K562 (cell line): ENCODE data around the gene SVEP1. TPM values are rescaled to one million over a fixed set of nuclear protein-coding genes. Genes with fewer than 3 reads are reported as not detected.

Experiments used
- ARID3B ChIP-seq: fragments of 250-450 bp; sonication (Bioruptor Pico); IDR thresholded peaks from 2 replicates; pipeline ENCODE4 v1.4.0; 2020; ENCODE audit warnings: borderline replicate concordance
- BMI1 ChIP-seq: fragments of 150-350 bp; IDR thresholded peaks from 2 replicates; pipeline ENCODE4 v1.6.1; 2014; ENCODE audit warnings: low read length
- EP300 ChIP-seq: IDR thresholded peaks from 2 replicates; pipeline ENCODE4 v1.6.1; 2012; ENCODE audit warnings: low read length, improper control_type of control experiment
- ESRRA ChIP-seq: fragments of 450-650 bp; IDR thresholded peaks from 2 replicates; pipeline ENCODE4 v1.6.1; 2014; ENCODE audit warnings: low read depth, mild to moderate bottlenecking, moderate library complexity, borderline replicate concordance
- GABPB1 ChIP-seq: sonication (generic); formaldehyde crosslinking; IDR thresholded peaks from 2 replicates; pipeline ENCODE4 v1.8.0; 2022; ENCODE audit warnings: mild to moderate bottlenecking, missing genetic modification reagents
- GTF2F1 ChIP-seq: IDR thresholded peaks from 2 replicates; pipeline ENCODE4 v1.6.1; 2011; ENCODE audit warnings: low read depth, low read length, improper control_type of control experiment
- ID3 ChIP-seq, 2 experiments: fragments of 250-450 bp in 1 of 2; fragments of 450-650 bp in 1 of 2; sonication (Bioruptor Pico) in 1 of 2; IDR thresholded peaks; 2 replicates each; pipeline versions ENCODE4 v1.6.1 to v1.8.0; 2016 to 2021; ENCODE audit warnings: mild to moderate bottlenecking in 2 of 2, moderate library complexity in 2 of 2, missing compliant biosample characterization in 1 of 2, missing genetic modification characterization in 1 of 2
- IRF1 ChIP-seq: sonication (generic); formaldehyde crosslinking; IDR thresholded peaks from 2 replicates; pipeline ENCODE4 v1.8.0; 2022; ENCODE audit warnings: missing genetic modification reagents, mild to moderate bottlenecking, borderline replicate concordance
- KLF6 ChIP-seq: fragments of 250-450 bp; sonication (Bioruptor Pico); IDR thresholded peaks from 2 replicates; pipeline ENCODE4 v1.4.0; 2020; ENCODE audit warnings: mild to moderate bottlenecking, moderate library complexity, borderline replicate concordance
- NFRKB ChIP-seq: fragments of 450-650 bp; IDR thresholded peaks from 2 replicates; pipeline ENCODE4 v1.6.1; 2016; ENCODE audit warnings: low read depth
- POLR2A ChIP-seq: fragments of 450-650 bp; conservative IDR thresholded peaks from 2 replicates; pipeline ENCODE4 v1.6.1; 2016
- SMC3 ChIP-seq: conservative IDR thresholded peaks from 2 replicates; pipeline ENCODE4 v1.6.1; 2011; ENCODE audit warnings: low read depth, low read length, improper control_type of control experiment; ENCODE audit not compliant: insufficient read depth
- THAP12 ChIP-seq: fragments of 250-450 bp; sonication (Bioruptor Pico); IDR thresholded peaks from 2 replicates; pipeline ENCODE4 v1.9.0; 2021; ENCODE audit warnings: mild to moderate bottlenecking, inconsistent platforms
- ZBTB11 ChIP-seq, 3 experiments: fragments of 200-800 bp in 1 of 3; fragments of 250-450 bp in 1 of 3; fragments of 450-650 bp in 1 of 3; sonication (Bioruptor Pico) in 1 of 3; sonication (Bioruptor generic) in 1 of 3; formaldehyde crosslinking in 1 of 3; IDR thresholded peaks; 2 replicates each; pipeline versions ENCODE4 v1.6.1 to v1.8.0; 2016 to 2022; ENCODE audit warnings: mild to moderate bottlenecking in 2 of 3, missing genetic modification characterization in 2 of 3, missing compliant biosample characterization in 1 of 3, moderate library complexity in 1 of 3
- ZNF133 ChIP-seq: fragments of 250-450 bp; sonication (Bioruptor Pico); IDR thresholded peaks from 2 replicates; pipeline ENCODE4 v1.4.0; 2020; ENCODE audit warnings: mild to moderate bottlenecking
- ZNF224 ChIP-seq: sonication (generic); formaldehyde crosslinking; IDR thresholded peaks from 2 replicates; pipeline ENCODE4 v1.8.0; 2022; ENCODE audit warnings: mild to moderate bottlenecking, missing genetic modification reagents
- ZNF316 ChIP-seq: fragments of 450-650 bp; IDR thresholded peaks from 2 replicates; pipeline ENCODE4 v1.6.1; 2016
- ZNF75A ChIP-seq: fragments of 450-650 bp; formaldehyde crosslinking; IDR thresholded peaks from 2 replicates; pipeline ENCODE4 v1.4.0; 2020; ENCODE audit warnings: mild to moderate bottlenecking
- polyA plus RNA-seq, 8 experiments: library from polyadenylated mRNA; depleted of rRNA in 4 of 8; stranded (reverse) in 5 of 8; unstranded in 3 of 8; fragments of >200 nt; fragmentation: Nextera tagmentation in 2 of 8; fragmentation: Illumina TruSeq in 1 of 8; extraction: Ambion mirVana in 2 of 8; extraction: Trizol in 1 of 8; gene quantifications; 2 replicates each; pipeline versions ENCODE4 v1.2.1 to v1.2.3, GENCODE V29; 2011 to 2014; ENCODE audit warnings: inconsistent platforms in 1 of 8, missing spikeins in 1 of 8
- total RNA-seq, 7 experiments: library from RNA; depleted of rRNA in 6 of 7; stranded (reverse); fragments of >200 nt in 6 of 7; fragmentation: Illumina TruSeq in 2 of 7; extraction: Trizol in 2 of 7; gene quantifications; 2 replicates each; pipeline versions ENCODE4 v1.2.1 to v1.2.3, GENCODE V29; 2011 to 2021; ENCODE audit warnings: low replicate concordance in 1 of 7

Gene SVEP1
- total and polyA plus RNA-seq, 9 of the 15 experiments (the other 6 are each of a cell fraction or from before 2014, with no cell fraction given), result 0.20 to 0.84 (median 0.43) TPM

- TF ChIP-seq ZBTB11 (CRISPR knock-in tag; IDR thresholded peaks at IDR 0.05), result peak in 1 of 3 experiments; percentile 87; a peak in 2 of 6 replicates
- no peak for TF ChIP-seq ARID3B
- peak; percentile 81; the same call in 1 of the 2 replicates for TF ChIP-seq KLF6 (CRISPR knock-in tag)
- no peak; the same call in 1 of the 2 replicates for TF ChIP-seq ESRRA
- TF ChIP-seq GTF2F1, result no peak
- TF ChIP-seq ID3 (CRISPR knock-in tag; IDR thresholded peaks at IDR 0.05), result no peak
- TF ChIP-seq ID3 (tag; IDR thresholded peaks at IDR 0.05), result peak; percentile 88; the same call in 1 of the 2 replicates
- no peak for TF ChIP-seq POLR2A
- TF ChIP-seq GABPB1, result no peak
- TF ChIP-seq ZNF75A (CRISPR knock-in tag), result no peak
- TF ChIP-seq THAP12 (CRISPR knock-in tag), result no peak
- TF ChIP-seq ZNF133 (CRISPR knock-in tag), result no peak
- no peak for TF ChIP-seq ZNF224 (CRISPR knock-in tag)
- TF ChIP-seq EP300, result peak; percentile 98
- no peak for TF ChIP-seq NFRKB
- TF ChIP-seq BMI1, result no peak
- TF ChIP-seq ZNF316, result peak; percentile 51; the same call in 1 of the 2 replicates
- no peak for TF ChIP-seq SMC3
- TF ChIP-seq IRF1 (CRISPR knock-in tag), result no peak
These were observed 208.0 kb downstream of the SVEP1 start (continued) for GRCh38 chr9:110371411-110372007.
